Purkinje cell (primary cell): ENCODE data around the gene F2RL2. TPM values are rescaled to one million over a fixed set of nuclear protein-coding genes. Genes with fewer than 3 reads are reported as not detected.

Source experiments
- polyA plus RNA-seq: library from polyadenylated mRNA; unstranded; fragments of >200 nt; fragmentation: Nextera tagmentation; gene quantifications from 2 replicates; pipeline ENCODE4 v1.2.1, GENCODE V29; 2014

The F2RL2 gene
- not detected in 2 replicates for polyA plus RNA-seq

GRCh38 chr5:76622973-76623596 lies at the start of gene F2RL2:
Gene F2RL2 (minus strand): TSS chr5:76623403. CDS start chr5:76623230, 173 bp downstream.

Other genes starting within 250 kb of the F2RL2 start
- 0.38 and 0.44 TPM in 2 replicates for gene IQGAP2, start 220.1 kb downstream of the F2RL2 start, polyA plus RNA-seq
- gene F2R, start 92.7 kb upstream of the F2RL2 start, polyA plus RNA-seq = 0.20 TPM in 1 of 2 replicates, not detected in the other
- gene F2RL1, start 195.6 kb upstream of the F2RL2 start, polyA plus RNA-seq = not detected in 2 replicates
- gene S100Z, start 226.6 kb upstream of the F2RL2 start, polyA plus RNA-seq = not detected in 2 replicates